Hepatic stellate cell (primary cell): ENCODE results near the gene PRSS1.

ENCODE experiments used
- DNase-seq: peaks from one replicate; pipeline ENCODE4 v3.0.0; 2011; ENCODE audit warnings: low spot score

The PRSS1 gene

DNA sequence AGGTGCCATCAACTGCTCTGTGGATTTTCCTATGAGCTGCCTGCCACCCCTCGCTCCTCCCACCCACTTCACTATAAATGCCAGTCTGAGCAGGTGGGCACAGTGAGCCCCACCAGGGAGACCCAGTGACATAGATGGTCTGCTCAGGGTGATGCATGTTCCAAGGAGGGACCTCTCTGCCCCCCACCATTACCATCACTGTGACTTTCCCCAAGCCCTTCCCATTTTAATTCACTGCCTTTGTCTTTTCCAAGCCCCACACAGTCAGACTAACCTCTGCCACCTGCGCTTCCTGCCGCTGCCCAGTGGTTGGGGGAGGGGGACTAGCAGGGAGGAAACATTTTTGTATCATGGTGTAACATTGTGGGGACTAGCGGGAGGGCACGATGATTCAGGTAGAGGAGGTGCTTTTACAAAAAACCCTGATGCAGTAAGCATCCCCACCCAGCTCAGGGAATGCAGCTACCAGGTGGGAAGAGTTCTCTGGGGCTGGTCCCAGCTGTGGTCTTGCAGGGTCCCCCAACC lies 46.1 kb downstream of the PRSS1 start:
- DNase-seq = no peak

DNA sequence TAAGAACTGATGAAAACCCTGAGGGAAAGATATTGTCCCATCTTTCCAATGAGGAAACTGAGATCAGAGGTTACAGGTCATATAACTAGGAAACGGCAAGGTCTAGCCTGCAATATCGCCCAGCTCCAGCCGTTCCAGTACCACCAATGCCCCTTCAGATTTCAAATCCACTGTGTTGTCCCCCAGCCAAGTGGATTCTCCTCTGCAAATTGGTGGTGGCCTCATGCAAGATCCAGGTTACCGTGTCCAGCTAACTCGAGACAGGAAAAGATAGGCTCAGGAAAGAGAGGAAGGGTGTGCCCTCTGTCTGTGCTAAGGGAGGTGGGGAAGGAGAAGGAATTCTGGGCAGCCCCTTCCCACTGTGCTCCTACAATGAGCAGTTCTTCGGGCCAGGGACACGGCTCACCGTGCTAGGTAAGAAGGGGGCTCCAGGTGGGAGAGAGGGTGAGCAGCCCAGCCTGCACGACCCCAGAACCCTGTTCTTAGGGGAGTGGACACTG lies 46.8 kb downstream of the PRSS1 start:
- DNase-seq = no peak

- no peak for DNase-seq
Measured at GRCh38 chr7:142796501-142797390, 47.5 kb downstream of the PRSS1 start.

GRCh38 chr7:142797391-142798377 lies 48.4 kb downstream of the PRSS1 start:
- no peak for DNase-seq

- no peak for DNase-seq
Measured at GRCh38 chr7:142798451-142799436, 49.5 kb downstream of the PRSS1 start.

- no peak for DNase-seq
Measured at GRCh38 chr7:142799437-142799835, 50.2 kb downstream of the PRSS1 start.

DNA sequence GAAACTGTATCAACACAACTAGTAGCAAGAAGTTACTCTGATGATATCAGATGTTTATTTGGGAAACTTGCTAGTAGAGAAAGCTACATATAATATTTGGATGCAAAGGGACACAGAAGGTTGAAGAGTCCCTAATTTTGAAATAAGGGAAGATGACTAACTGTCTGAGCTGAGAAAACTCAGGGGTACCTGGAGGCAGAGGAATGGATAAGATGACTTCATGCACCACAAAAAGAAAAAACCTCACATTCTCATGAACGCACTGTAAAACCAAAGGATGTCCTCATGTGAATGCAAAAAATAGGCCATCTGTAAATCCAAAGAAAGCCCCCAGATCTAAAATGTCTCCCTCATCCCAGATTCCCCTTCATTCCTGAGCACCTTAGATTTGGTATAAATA lies 50.8 kb downstream of the PRSS1 start:
- DNase-seq = no peak

GRCh38 chr7:142800699-142801260 lies 51.5 kb downstream of the PRSS1 start:
- DNase-seq = no peak

GRCh38 chr7:142801601-142802295 lies 52.5 kb downstream of the PRSS1 start:
- DNase-seq = no peak

DNA sequence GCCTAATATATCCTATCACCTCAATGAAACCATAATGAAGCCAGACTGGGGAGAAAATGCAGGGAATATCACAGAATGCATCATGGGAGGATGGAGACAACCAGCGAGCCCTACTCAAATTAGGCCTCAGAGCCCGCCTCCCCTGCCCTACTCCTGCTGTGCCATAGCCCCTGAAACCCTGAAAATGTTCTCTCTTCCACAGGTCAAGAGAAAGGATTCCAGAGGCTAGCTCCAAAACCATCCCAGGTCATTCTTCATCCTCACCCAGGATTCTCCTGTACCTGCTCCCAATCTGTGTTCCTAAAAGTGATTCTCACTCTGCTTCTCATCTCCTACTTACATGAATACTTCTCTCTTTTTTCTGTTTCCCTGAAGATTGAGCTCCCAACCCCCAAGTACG lies 53.0 kb downstream of the PRSS1 start:
- DNase-seq = no peak
